ENCODE data around the gene CTDNEP1. TPM values are rescaled to one million over a fixed set of nuclear protein-coding genes. Genes with fewer than 3 reads are reported as not detected.

Gene CTDNEP1
- total RNA-seq, 6 experiments from 2014 or later = 25.9 to 34.6 (median 31.9) TPM

GRCh38 chr17:7281074-7281952 is 29.8 kb upstream of the CTDNEP1 start, which contains the start of gene SLC2A4:
TSS of gene SLC2A4 (plus strand) at chr17:7281718. CDS start at chr17:7281935, 217 bp downstream.
- Histone ChIP-seq H3K27me3 (no peaks in the 10 kb centered on the region), H3K9me3 (no peaks in the 10 kb centered on the region), H3K36me3 (no peaks in the 10 kb centered on the region), H3K27ac (peak within 1 kb of the TSS in 2 of 3 donors; percentile 73), H3K4me1 (peaks cover 0 to 20% (median 2%) of the 10 kb centered on the region in 4 donors), H3K4me3 (peak within 1 kb of the TSS; percentile 22 to 61 (median 53))
- ATAC-seq = peak; percentile 86 to 91 (median 90)
- no peak for TF ChIP-seq POLR2A (IDR thresholded peaks at IDR 0.05)
- no peak for TF ChIP-seq CTCF (IDR thresholded peaks at IDR 0.05)
- 0% methylated on average over 33 of the region's 71 CpGs for WGBS (ENCODE audit: insufficient coverage, low coverage, low lambda C conversion rate, missing lambda C conversion rate)
- intact Hi-C loops (cut with DNase I) = no loop called here
- DNase-seq = peak; percentile 96 to 97 (median 97)

GRCh38 chr17:7280519-7281073 is 29.1 kb upstream of the CTDNEP1 start:
- intact Hi-C loops (cut with DNase I) = no loop called here
- peak overlapping the region in 2 of 3 donors; percentile 73 for H3K27ac ChIP-seq
- ATAC-seq (peak; percentile 82 to 89 (median 86)), DNase-seq (peak; percentile 80 to 87 (median 83))
- TF ChIP-seq POLR2A (IDR thresholded peaks at IDR 0.05) (no peak), CTCF (IDR thresholded peaks at IDR 0.05) (peak; percentile 92 to 97 (median 96))
- H3K4me3 ChIP-seq = peak overlapping the region; percentile 22 to 61 (median 43)
- H3K4me1 ChIP-seq = peaks cover 0 to 20% (median 2%) of the 10 kb centered on the region in 4 donors
- no peaks in the 10 kb centered on the region for H3K36me3 ChIP-seq
- no peaks in the 10 kb centered on the region for H3K27me3 ChIP-seq
- no peaks in the 10 kb centered on the region for H3K9me3 ChIP-seq
- 0% methylated on average over 16 of the region's 29 CpGs for WGBS (ENCODE audit: insufficient coverage, low coverage, low lambda C conversion rate, missing lambda C conversion rate)

- Histone ChIP-seq H3K27me3 (no peaks in the 10 kb centered on the region), H3K4me3 (no peak overlapping the region), H3K4me1 (peaks cover 0 to 20% (median 2%) of the 10 kb centered on the region in 4 donors), H3K9me3 (no peaks in the 10 kb centered on the region), H3K27ac (no peak overlapping the region), H3K36me3 (no peaks in the 10 kb centered on the region)
- WGBS (ENCODE audit: insufficient coverage, low coverage, low lambda C conversion rate, missing lambda C conversion rate) = 64% methylated on average over 6 of the region's 8 CpGs
- intact Hi-C loops (cut with DNase I) = loop anchor here in 1 of 2 donors (10.0 kb wide), 1 partner anchor 65 kb away; no protein-coding TSS in a partner anchor
- TF ChIP-seq POLR2A (IDR thresholded peaks at IDR 0.05) (no peak), CTCF (IDR thresholded peaks at IDR 0.05) (no peak)
- ATAC-seq (no peak), DNase-seq (no peak)
These were observed 27.9 kb upstream of the CTDNEP1 start for GRCh38 chr17:7279448-7279847.

GRCh38 chr17:7266784-7267183 is 15.2 kb upstream of the CTDNEP1 start:
- intact Hi-C loops (cut with DNase I) = no loop called here
- H3K36me3 ChIP-seq = no peaks in the 10 kb centered on the region
- ATAC-seq (no peak), DNase-seq (no peak)
- TF ChIP-seq POLR2A (IDR thresholded peaks at IDR 0.05) (no peak), CTCF (IDR thresholded peaks at IDR 0.05) (no peak)
- WGBS (ENCODE audit: insufficient coverage, low coverage, low lambda C conversion rate, missing lambda C conversion rate) = 5% methylated on average over 1 of the region's 1 CpG
- peaks cover 0 to 18% (median 5%) of the 10 kb centered on the region in 4 donors for H3K4me1 ChIP-seq
- no peak overlapping the region for H3K27ac ChIP-seq
- H3K4me3 ChIP-seq = no peak overlapping the region
- H3K27me3 ChIP-seq = no peaks in the 10 kb centered on the region
- no peaks in the 10 kb centered on the region for H3K9me3 ChIP-seq

Data from right lobe of liver (tissue), 6 donors.